Neural progenitor cell (in vitro differentiated cells): ENCODE measurements around the gene PDIA5.

Experiments used
- EZH2 ChIP-seq: fragments of 200-600 bp; sonication (generic); IDR thresholded peaks from 2 replicates; pipeline ENCODE4 v1.6.1; 2017; ENCODE audit warnings: antibody characterized with exemption, mild to moderate bottlenecking, moderate library complexity
- TF ChIP-seq, protein P1 (sequence below): fragments of 200-600 bp; sonication (generic); IDR thresholded peaks from 2 replicates; pipeline ENCODE4 v1.5.1; 2017; ENCODE audit warnings: antibody characterized with exemption, mild to moderate bottlenecking

DNA sequence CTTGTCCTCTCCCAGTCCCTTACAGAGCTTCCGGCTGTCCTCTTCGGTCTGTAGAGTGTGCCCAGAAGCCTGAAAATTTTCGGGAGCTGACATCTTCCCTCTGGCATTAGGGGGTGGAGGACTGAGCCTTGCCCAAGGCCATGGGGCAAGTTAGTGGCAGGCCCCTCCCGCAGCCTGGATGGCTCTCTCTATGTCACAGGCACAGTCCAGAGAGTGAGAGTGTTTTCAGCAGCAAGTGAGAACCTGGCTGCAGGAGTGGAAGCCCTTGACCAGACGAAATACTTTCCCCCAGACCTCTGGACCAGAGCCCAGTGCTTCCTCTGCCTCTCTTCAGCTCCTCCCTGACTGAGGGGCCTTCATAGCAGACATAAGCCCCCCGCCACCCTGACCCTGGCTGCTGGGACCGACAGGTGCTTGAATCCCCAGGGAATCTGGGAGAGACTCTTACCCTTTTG, 84.5 kb downstream of the PDIA5 start:
- TF ChIP-seq EZH2, result no peak
- TF ChIP-seq, protein P1, sequence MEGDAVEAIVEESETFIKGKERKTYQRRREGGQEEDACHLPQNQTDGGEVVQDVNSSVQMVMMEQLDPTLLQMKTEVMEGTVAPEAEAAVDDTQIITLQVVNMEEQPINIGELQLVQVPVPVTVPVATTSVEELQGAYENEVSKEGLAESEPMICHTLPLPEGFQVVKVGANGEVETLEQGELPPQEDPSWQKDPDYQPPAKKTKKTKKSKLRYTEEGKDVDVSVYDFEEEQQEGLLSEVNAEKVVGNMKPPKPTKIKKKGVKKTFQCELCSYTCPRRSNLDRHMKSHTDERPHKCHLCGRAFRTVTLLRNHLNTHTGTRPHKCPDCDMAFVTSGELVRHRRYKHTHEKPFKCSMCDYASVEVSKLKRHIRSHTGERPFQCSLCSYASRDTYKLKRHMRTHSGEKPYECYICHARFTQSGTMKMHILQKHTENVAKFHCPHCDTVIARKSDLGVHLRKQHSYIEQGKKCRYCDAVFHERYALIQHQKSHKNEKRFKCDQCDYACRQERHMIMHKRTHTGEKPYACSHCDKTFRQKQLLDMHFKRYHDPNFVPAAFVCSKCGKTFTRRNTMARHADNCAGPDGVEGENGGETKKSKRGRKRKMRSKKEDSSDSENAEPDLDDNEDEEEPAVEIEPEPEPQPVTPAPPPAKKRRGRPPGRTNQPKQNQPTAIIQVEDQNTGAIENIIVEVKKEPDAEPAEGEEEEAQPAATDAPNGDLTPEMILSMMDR, result no peak
